ENCODE results near the gene GPRIN1.

Gene GPRIN1

GRCh38 chr5:176609724-176610434 lies at the start of gene GPRIN1:
Gene GPRIN1, minus strand, starts transcription at chr5:176610156. Its CDS starts 10,322 bp downstream, at chr5:176599834.
- peak; percentile 57 for DNase-seq

GRCh38 chr5:176659512-176659839 lies 49.5 kb upstream of the GPRIN1 start:
- no peak for DNase-seq

GRCh38 chr5:176658817-176659511 lies 49.0 kb upstream of the GPRIN1 start:
- DNase-seq, result no peak

- peak; percentile 20 for DNase-seq
These were observed 48.1 kb upstream of the GPRIN1 start for GRCh38 chr5:176658007-176658599.

- DNase-seq, result no peak
These were observed 46.6 kb upstream of the GPRIN1 start for GRCh38 chr5:176656467-176656990.

GRCh38 chr5:176654856-176655255 lies 44.9 kb upstream of the GPRIN1 start:
- no peak for DNase-seq

GRCh38 chr5:176653401-176654385 lies 43.7 kb upstream of the GPRIN1 start:
- no peak for DNase-seq

GRCh38 chr5:176652136-176652535 lies 42.2 kb upstream of the GPRIN1 start:
- DNase-seq, result peak; percentile 54

- DNase-seq, result no peak
These were observed 41.6 kb upstream of the GPRIN1 start for GRCh38 chr5:176651472-176651980.

GRCh38 chr5:176650354-176650884 lies 40.5 kb upstream of the GPRIN1 start:
- DNase-seq, result no peak

GRCh38 chr5:176648474-176649194 lies 38.7 kb upstream of the GPRIN1 start:
- no peak for DNase-seq

- DNase-seq, result peak; percentile 10
These were observed 38.0 kb upstream of the GPRIN1 start for GRCh38 chr5:176647843-176648473.

- peak; percentile 90 for DNase-seq
These were observed 37.3 kb upstream of the GPRIN1 start, which contains the start of gene TSPAN17 for GRCh38 chr5:176647030-176647842. Gene TSPAN17, plus strand, starts transcription at chr5:176647484. Its CDS starts 132 bp downstream, at chr5:176647616.

- DNase-seq, result no peak
These were observed 36.7 kb upstream of the GPRIN1 start for GRCh38 chr5:176646707-176647029.

- DNase-seq, result no peak
These were observed 36.2 kb upstream of the GPRIN1 start for GRCh38 chr5:176646049-176646706.

- no peak for DNase-seq
These were observed 35.1 kb upstream of the GPRIN1 start for GRCh38 chr5:176644878-176645670.

GRCh38 chr5:176644294-176644693 lies 34.3 kb upstream of the GPRIN1 start:
- no peak for DNase-seq

- DNase-seq, result no peak
These were observed 33.7 kb upstream of the GPRIN1 start for GRCh38 chr5:176643491-176644219.
